ENCODE results near the gene SHB.

SHB gene

DNA sequence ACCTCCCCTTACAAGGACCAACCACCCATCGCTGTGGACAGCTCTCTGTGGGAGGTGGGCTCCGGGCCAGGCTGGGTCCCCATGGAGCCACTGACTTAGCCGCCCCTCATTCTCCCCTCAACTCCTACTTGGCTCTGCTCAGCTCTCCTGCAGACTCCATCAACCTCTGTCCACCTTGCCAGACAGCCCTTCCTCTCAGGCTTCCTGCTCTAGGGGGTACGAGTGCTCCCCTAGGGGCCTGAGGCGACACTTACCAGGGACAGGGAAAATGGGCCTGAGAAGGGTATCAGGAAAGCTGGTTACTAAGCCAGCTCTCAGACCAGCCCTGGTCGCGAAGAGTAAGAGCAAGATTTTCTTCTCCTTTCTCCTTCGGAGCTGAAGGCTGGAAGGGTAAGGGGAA is 43.9 kb downstream of the SHB start:
- Histone ChIP-seq H3K27me3 (ENCODE audit: insufficient read depth, low read length) (no peaks in the 10 kb centered on the region), H3F3A (ENCODE audit: insufficient read depth, low read length) (no peaks in the 10 kb centered on the region), H3K9ac (ENCODE audit: low read length) (no peak overlapping the region), H3K9me2 (ENCODE audit: low read depth, low read length) (no peaks in the 10 kb centered on the region), H3K36me3 (ENCODE audit: insufficient read depth, low read length) (no peaks in the 10 kb centered on the region), H3K4me3 (ENCODE audit: low read depth, low read length, poor library complexity, severe bottlenecking) (no peak overlapping the region), H3K4me2 (ENCODE audit: low read length) (no peak overlapping the region), H2AFZ (ENCODE audit: low read length) (no peak overlapping the region), H3K27ac (ENCODE audit: low read depth, low read length, poor library complexity, severe bottlenecking) (no peak overlapping the region), H3K9me3 (ENCODE audit: low read length) (no peaks in the 10 kb centered on the region), H3K79me2 (ENCODE audit: insufficient read depth, low read length) (no peaks in the 10 kb centered on the region), H4K20me1 (ENCODE audit: insufficient read depth, low read length) (no peaks in the 10 kb centered on the region), H3K4me1 (ENCODE audit: insufficient read depth, low read length, severe bottlenecking) (no peaks in the 10 kb centered on the region)
- TF ChIP-seq, protein P1, sequence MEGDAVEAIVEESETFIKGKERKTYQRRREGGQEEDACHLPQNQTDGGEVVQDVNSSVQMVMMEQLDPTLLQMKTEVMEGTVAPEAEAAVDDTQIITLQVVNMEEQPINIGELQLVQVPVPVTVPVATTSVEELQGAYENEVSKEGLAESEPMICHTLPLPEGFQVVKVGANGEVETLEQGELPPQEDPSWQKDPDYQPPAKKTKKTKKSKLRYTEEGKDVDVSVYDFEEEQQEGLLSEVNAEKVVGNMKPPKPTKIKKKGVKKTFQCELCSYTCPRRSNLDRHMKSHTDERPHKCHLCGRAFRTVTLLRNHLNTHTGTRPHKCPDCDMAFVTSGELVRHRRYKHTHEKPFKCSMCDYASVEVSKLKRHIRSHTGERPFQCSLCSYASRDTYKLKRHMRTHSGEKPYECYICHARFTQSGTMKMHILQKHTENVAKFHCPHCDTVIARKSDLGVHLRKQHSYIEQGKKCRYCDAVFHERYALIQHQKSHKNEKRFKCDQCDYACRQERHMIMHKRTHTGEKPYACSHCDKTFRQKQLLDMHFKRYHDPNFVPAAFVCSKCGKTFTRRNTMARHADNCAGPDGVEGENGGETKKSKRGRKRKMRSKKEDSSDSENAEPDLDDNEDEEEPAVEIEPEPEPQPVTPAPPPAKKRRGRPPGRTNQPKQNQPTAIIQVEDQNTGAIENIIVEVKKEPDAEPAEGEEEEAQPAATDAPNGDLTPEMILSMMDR (IDR thresholded peaks at IDR 0.05; ENCODE audit: low read length), result no peak
- TF ChIP-seq EZH2 (IDR thresholded peaks at IDR 0.05; ENCODE audit: borderline replicate concordance, low read length), result no peak

DNA sequence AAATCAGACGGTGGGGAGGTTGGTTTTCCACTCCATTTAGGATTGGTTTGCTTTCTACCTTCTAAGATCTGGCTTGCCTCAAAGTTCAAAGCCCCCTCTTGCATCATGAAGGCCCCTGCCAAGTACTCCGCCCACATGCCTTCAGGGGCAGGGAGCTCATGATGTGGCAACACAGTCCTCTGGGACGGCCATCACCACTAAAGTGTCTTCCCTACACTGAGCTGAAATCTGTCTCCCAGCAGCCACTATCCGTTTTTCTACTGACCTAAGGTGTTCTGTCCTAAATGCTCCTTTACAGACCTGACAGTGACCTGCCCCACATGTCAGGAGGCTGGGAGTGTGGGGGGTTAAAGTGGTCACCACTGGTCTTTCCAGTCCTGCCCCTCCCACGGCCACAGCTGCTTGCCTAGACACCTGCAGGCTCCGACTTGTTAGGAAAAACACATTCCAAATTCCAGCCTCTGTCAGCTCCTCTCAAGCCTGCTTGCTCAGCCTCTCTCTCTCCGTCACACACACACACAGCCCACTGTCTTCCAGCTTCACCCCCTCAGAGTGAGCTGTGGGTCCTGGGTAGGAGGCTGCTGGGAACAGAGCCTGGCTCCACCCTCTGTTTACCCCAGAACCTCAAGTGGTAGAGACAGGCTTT is 44.9 kb downstream of the SHB start:
- H3K36me3 ChIP-seq (ENCODE audit: insufficient read depth, low read length), result no peaks in the 10 kb centered on the region
- H3K4me3 ChIP-seq (ENCODE audit: low read depth, low read length, poor library complexity, severe bottlenecking), result no peak overlapping the region
- H3K79me2 ChIP-seq (ENCODE audit: insufficient read depth, low read length), result no peaks in the 10 kb centered on the region

DNA sequence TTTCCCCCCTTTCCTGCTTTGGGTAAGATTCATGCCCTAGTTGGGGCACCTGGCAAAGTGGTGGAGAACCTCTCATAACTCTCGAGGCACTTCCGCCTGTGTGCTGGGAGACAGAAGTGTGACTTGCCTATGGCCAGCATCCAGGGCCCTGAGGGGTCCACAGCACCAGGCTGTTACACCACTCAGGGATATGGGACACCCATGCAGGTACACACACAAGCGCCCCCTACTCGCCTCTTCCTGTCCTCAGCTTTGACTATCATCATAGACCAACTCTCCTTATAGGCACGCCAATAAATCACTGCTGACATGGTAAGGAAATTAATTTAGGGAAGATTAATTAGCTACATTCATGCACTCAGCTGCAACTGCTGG is 45.4 kb downstream of the SHB start:
- TF ChIP-seq EZH2 (IDR thresholded peaks at IDR 0.05; ENCODE audit: borderline replicate concordance, low read length), result no peak
- TF ChIP-seq, protein P1 (IDR thresholded peaks at IDR 0.05; ENCODE audit: low read length), result no peak
- no peaks in the 10 kb centered on the region for H3K9me3 ChIP-seq (ENCODE audit: low read length)
- H2AFZ ChIP-seq (ENCODE audit: low read length), result no peak overlapping the region
- H3K36me3 ChIP-seq (ENCODE audit: insufficient read depth, low read length), result no peaks in the 10 kb centered on the region
- no peaks in the 10 kb centered on the region for H3K4me1 ChIP-seq (ENCODE audit: insufficient read depth, low read length, severe bottlenecking)
- H3K27me3 ChIP-seq (ENCODE audit: insufficient read depth, low read length), result no peaks in the 10 kb centered on the region
- no peak overlapping the region for H3K27ac ChIP-seq (ENCODE audit: low read depth, low read length, poor library complexity, severe bottlenecking)
- no peaks in the 10 kb centered on the region for H3K9me2 ChIP-seq (ENCODE audit: low read depth, low read length)
- no peaks in the 10 kb centered on the region for H3K79me2 ChIP-seq (ENCODE audit: insufficient read depth, low read length)
- no peak overlapping the region for H3K4me3 ChIP-seq (ENCODE audit: low read depth, low read length, poor library complexity, severe bottlenecking)
- H3F3A ChIP-seq (ENCODE audit: insufficient read depth, low read length), result no peaks in the 10 kb centered on the region
- no peak overlapping the region for H3K4me2 ChIP-seq (ENCODE audit: low read length)
- no peaks in the 10 kb centered on the region for H4K20me1 ChIP-seq (ENCODE audit: insufficient read depth, low read length)
- H3K9ac ChIP-seq (ENCODE audit: low read length), result no peak overlapping the region

More for the DNA sequence above, 44.9 kb downstream of the SHB start:
- TF ChIP-seq EZH2 (IDR thresholded peaks at IDR 0.05; ENCODE audit: borderline replicate concordance, low read length), result no peak
- TF ChIP-seq, protein P1 (IDR thresholded peaks at IDR 0.05; ENCODE audit: low read length), result no peak
- Histone ChIP-seq H2AFZ (ENCODE audit: low read length) (no peak overlapping the region), H3K27ac (ENCODE audit: low read depth, low read length, poor library complexity, severe bottlenecking) (no peak overlapping the region), H3K9me3 (ENCODE audit: low read length) (no peaks in the 10 kb centered on the region), H3K9me2 (ENCODE audit: low read depth, low read length) (no peaks in the 10 kb centered on the region), H3K4me1 (ENCODE audit: insufficient read depth, low read length, severe bottlenecking) (no peaks in the 10 kb centered on the region), H3K9ac (ENCODE audit: low read length) (no peak overlapping the region), H3K27me3 (ENCODE audit: insufficient read depth, low read length) (no peaks in the 10 kb centered on the region), H3K4me2 (ENCODE audit: low read length) (no peak overlapping the region), H4K20me1 (ENCODE audit: insufficient read depth, low read length) (no peaks in the 10 kb centered on the region), H3F3A (ENCODE audit: insufficient read depth, low read length) (no peaks in the 10 kb centered on the region)

Data from OCI-LY1 (cell line).